Measurements from ENCODE around the gene TAP1.
A peak's percentile ranks its signal among the peaks of the same experiment; 100 is the strongest.
"Not testable (repeated sequence)": the region's sequence is repeated elsewhere in the genome, so short reads cannot be mapped to it uniquely, and the experiment has no call there.

Gene TAP1, protein sequence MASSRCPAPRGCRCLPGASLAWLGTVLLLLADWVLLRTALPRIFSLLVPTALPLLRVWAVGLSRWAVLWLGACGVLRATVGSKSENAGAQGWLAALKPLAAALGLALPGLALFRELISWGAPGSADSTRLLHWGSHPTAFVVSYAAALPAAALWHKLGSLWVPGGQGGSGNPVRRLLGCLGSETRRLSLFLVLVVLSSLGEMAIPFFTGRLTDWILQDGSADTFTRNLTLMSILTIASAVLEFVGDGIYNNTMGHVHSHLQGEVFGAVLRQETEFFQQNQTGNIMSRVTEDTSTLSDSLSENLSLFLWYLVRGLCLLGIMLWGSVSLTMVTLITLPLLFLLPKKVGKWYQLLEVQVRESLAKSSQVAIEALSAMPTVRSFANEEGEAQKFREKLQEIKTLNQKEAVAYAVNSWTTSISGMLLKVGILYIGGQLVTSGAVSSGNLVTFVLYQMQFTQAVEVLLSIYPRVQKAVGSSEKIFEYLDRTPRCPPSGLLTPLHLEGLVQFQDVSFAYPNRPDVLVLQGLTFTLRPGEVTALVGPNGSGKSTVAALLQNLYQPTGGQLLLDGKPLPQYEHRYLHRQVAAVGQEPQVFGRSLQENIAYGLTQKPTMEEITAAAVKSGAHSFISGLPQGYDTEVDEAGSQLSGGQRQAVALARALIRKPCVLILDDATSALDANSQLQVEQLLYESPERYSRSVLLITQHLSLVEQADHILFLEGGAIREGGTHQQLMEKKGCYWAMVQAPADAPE

DNA sequence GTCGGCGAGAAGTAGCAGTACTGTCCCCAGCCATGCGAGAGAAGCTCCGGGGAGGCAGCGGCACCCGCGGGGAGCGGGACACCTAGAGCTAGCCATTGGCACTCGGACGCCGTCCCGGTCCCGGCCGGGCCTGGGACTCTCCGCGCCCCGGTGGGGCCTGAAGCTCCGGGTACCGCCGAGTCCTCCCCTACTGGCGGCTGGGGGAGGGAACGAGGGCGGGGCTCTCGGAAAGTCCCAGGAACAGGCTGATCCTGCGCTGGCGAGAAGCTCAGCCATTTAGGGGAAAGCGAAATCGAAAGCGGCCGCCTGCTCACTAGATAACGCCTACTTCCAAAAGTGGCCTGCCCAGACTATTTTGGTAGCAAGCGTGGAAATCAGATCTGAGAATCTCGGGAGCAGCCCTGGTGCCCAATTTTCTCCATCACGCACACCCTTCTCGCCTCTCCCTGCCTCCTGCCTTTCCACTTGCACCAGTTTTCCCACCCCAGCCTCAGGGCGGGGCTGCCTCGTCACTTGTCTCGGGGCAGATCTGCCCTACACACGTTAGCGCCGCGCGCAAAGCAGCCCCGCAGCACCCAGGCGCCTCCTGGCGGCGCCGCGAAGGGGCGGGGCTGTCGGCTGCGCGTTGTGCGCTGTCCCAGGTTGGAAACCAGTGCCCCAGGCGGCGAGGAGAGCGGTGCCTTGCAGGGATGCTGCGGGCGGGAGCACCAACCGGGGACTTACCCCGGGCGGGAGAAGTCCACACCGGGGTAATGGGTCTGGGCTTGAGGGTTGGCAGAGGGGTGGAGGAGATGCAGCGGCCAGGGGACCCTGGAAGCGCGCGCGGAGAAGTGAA is at the start of gene TAP1, which contains the start of gene PSMB9:
Gene TAP1, minus strand, starts transcription at position 164 of the 835 bp plus-strand sequence. Its CDS starts 68 bp downstream, at position 96.
Gene PSMB9, plus strand, starts transcription at position 652 of the 835 bp plus-strand sequence. Its CDS starts 38 bp downstream, at position 690.
- DNase-seq, result peak; percentile 88 to 93

DNA sequence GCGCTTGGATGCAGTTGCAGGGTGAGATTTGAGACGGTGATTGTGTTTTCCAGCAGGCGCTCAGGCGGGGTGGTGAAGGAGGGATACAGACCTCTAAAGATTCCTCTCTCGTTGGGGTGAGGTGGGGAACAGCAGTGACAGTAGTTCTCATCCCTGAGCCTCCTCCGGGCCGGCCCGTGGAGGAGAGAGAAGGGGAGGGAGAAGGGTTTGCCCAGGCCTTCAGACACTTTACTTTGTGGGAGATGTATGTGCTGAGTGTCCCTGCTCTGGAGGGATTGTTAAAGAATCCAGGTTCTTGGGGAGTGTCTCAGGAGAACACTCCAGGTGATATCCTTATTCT is 41.5 kb upstream of the TAP1 start:
- DNase-seq, result no peak

DNA sequence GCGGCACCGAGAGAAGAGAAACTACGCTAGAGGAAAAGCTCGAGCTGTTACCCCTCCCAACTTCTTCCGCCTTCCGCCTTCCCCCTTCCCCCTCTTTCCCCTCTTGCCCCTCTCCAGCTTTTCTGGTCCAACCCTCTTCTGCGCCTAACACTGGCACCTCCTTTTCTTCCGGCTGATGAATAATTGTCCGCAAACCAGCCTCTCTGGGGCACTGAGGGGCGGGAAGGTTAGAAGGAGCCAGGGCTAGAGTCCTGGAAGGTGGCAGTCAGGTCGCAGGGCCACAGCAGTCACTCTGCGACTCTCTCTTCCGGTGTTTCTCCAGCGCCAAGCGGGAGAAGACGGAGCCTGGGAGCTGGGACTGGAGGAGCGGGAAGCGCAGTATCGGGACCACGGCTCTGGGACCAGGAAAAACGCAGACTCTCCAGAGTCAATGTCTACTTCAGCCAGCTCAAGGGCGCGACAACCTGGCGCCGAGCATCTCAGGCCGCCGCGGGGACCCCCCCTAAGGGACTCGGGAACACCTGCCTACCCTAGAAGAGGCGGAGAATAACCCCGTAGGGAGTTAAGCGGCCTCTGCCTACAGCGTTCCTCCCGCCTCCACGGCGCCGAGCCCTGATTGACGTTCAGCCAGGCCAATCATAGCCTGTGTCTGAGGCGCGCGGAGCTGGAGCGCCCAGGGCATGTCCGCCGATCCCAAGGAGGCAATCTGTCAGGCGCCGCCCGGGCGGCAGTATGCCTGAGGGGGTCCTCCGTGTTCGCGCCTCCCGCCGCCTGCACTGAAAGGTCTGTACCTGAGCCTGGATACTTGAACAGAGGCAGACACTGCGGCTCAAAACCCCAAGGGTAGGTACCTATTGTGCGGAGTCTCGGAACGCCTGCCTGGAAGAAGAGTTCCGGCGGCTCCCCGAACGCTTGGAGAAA is 40.8 kb upstream of the TAP1 start:
- peak; percentile 98 for DNase-seq

DNA sequence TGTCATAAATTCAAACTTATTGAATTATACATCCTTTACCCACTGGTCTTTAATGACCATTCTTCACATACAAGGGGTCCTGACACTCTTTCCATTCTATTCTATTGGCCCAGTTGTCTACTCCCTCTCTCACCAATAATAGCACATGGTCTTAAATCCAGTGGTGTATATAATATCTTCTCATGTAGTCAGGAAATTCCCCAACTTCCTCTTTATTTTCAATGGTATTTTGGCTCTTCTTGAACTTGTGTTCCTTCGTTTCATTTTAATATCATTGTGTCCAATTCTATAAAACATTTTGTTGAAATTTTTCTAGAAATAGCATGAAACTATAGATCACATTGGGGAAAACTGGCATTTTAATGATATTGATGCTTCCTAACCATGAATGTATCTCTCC is 37.3 kb upstream of the TAP1 start:
- DNase-seq, result no peak

DNA sequence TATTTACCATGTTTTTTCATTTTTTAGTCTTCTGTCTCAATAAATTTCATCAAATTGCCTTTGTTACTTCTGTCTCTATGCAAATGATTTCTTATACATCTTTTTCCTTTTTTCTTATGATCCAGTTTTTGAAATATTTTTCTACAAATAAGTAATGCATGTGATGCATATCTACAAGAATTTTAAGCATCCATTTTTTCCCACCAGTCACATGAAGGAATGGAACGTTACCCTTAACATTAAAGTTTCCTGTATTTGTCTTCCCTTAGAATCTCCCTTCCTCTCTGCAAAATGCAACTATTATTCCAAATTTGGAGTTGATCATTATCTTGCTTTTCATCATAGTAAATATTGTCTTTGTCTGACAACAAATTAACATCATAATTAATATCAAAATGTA is 36.0 kb upstream of the TAP1 start:
- no peak for DNase-seq

DNA sequence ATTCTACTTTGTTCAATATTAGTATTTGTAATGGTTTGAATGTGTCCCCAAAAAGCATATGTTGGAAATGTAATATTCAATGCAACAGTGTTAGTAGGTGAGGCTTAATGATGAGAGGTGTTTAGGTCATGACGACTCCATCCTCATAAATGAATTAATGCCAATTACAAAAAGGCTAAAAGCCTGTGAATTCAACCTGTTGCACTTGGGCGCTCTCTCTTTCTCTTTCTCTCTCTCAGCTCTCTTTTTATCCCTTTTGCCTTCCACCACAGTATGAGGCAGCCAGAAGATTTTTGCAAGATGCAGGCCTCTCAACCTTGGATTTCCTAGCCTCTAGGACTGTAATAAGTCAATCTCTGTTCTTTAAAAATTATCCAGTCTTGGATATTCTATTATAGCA is 35.1 kb upstream of the TAP1 start:
- no peak for DNase-seq

DNA sequence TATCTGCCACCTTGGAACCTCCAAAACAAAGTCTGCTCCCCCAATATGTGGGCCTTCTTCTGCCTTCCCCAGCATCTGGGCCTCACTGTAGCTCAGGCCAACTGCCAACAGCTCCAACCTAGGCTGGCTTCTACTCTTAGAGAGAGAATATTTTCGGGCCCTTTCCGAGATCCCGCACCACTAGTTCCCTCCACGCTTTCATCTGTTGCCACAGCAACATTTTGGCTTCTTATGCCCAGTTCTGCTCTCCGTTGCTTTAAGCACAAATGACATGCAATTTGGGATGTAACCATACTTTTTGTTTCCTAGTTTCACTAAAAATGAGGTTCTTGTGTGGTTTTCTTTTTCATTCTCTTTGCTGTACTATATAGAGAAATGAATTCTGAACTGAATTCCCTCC is 34.1 kb upstream of the TAP1 start:
- DNase-seq, result no peak

DNA sequence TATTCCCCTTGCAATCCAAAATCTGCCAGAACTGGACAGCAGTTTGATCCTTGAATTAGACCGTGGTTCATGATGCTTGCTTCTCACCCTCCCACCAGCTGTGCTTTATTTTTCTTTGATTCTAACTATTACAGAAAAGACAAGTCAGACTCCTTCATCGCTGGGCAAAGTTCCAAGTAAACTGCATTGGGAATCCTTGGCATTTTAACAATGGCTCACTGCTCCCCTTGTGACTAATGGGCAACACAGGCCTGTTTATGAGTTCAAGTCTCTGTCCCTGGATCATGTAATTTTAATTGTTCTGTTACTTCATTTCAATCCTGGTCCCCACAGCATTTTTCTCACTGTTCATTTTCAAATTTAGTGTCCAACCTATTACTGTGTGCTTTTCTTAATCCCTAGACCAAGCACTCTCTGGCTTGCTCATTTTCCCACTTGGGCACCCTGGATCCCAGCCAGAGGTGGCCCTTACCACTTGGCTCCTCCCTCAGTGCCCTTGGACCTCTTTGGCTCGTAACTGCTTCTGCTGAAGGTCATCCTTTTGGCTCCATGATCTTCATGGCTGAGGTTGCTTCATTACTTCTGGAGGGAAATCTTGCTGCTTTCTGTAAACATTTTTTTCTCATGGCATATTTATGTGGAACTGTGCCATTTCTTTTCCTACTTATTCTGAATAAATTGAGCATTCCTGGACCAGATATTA is 33.3 kb upstream of the TAP1 start:
- no peak for DNase-seq

DNA sequence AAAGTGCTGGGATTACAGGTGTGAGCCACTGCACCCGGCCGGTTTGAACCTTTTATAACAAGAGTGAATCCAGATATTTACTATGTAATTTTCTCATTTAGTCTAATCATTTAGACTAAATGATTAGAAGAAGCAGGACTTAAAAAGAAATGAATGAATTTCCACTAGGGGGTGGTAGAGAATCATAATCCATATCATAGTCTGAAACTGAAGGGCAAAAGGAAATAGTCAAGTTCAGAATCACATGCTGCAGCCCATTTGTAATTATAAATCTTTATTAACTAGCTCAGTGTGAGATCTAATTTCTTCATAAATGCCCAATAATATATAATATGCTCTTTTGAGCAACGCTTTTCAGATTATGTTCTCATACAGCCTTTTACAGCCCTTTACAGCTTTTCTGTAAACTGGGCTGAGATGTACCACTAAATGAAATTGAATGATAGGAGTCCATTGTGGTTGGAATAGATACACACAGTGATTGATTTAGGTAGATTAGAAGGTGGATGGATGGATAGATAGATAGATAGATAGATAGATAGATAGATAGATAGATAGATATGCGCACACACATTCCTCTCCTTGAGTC is 32.3 kb upstream of the TAP1 start:
- DNase-seq, result no peak

DNA sequence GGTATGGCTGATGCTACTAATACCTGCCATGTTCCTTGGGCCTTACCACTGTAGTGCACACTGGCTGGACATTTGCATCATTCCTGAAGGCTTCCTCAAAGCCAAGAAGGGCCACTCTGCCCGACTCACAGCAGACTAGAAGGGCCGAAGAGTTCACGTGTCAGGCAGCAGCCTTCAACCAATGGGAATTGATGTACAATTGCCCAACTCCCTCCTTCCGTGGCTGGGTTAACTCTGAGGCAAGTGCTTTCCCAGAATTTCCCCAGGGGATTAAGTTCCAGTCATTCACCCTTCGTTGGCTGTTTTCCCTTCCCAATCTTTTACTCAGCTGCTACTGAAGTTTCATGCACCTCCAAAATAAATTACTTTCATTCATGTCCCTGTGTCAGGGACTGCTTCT is 30.3 kb upstream of the TAP1 start:
- no peak for DNase-seq

DNA sequence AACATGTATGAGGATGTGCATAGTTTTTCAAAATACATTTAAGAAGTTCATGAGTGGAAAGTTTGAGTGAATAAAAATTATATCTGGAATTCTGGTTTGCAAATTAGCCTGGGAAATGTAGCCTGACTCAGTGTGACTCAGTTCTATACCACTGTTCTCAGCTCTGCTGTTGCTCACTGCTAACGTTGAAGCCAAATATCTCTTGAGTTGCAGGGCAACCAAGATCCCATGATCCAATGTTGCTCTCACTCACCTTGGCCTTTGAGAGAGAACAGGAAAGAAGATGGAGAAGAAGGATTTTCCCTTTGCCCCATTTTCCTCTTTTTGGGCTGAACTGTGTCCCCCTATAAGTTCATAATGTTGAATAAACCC is 29.4 kb upstream of the TAP1 start:
- no peak for DNase-seq

DNA sequence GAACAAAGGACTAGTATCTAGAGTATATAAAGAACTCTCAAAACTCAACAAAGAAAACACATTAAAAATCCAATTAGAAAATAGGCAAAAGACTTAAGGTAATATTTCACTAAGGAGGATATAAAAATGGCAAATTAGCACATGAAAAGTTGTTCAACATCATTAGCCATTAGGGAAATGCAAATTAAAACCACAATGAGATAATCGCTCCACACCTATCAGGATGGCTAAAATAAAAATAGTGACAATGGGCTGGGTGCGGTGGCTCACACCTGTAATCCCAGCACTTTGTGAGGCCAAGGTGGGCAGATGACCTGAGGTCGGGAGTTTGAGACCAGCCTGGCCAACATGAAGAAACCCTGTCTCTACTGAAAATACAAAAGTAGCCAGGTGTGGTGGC is 27.5 kb upstream of the TAP1 start:
- not testable (repeated sequence) for DNase-seq

DNA sequence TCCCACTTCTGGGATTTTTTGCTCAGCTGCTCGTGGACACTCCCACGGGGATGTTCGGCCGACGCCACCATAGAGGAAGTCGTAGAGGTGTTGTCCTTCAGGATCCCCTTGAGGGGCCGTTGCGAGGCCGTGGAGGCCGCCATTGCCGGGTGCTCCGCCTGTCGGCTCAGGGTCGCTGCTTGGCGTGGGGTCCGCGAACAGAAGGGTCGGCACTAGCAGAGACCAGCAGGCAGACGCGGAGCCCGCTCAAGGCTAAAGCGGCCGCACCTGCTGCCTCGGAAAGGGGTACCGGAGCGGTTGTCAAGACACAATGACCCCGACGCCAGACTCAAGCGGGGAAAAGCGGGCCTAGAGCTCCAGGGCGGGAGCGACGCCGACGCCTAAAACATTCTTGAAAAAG is 26.2 kb upstream of the TAP1 start:
- DNase-seq, result no peak

DNA sequence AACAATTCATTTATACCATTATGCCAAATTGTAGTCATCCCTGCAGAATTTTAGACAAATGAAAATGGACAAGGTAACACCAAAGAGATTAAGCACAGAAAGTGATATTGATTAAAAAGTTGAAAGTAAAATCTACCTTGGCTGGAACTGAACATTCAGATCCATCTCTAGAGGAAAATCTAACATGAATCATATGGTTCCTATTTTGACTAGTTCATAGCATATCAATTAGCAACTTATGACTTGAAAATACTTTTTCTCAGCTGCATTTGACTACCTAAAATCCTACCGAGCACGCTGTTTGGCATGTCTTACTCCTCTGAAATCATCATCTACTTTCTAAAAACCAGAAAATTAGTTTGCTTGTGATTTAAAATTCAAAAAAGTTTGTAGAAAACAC is 23.1 kb upstream of the TAP1 start:
- DNase-seq, result no peak

DNA sequence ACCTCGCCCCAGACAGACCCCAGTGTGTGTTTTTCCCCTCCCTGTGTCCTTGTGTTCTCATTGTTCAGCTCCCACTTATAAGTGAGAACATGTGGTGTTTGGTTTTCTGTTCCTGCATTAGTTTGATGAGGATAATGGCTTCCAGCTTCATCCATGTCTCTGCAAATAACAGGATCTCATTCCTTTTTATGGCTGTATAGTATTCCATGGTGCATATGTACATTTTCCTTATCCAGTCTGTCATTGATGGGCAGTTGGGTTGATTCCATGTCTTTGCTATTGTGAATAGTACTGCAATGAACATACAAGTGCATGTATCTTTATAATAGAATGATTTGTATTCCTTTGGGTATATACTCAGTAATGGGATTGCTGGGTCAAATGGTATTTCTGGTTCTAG is 20.4 kb upstream of the TAP1 start:
- DNase-seq, result not testable (repeated sequence)

DNA sequence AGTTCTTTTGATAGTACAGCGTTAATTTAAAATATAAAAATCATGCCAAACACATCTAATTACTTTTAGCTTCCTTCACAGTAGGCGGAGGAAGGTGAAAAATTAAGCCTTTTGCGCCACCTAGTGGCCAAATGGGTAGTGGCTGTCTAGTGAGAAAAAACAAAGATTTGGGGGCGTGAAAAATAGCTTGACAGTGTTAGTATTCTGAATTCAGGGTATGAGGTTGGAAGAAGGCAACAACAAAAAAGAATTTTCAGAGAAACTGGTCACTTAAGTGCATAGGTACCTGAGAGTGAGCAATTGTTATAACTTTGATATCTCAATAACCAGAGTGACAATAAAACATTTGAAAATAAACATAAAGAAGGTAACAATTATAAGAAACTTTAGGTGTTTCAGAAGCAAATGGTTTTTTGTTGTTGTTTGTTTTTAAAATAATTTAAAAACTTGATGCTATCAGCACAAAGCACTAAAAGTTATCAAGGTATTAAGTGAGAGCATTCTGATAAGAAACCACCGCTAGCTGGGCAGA is 14.8 kb upstream of the TAP1 start:
- DNase-seq, result peak; percentile 91 to 92

DNA sequence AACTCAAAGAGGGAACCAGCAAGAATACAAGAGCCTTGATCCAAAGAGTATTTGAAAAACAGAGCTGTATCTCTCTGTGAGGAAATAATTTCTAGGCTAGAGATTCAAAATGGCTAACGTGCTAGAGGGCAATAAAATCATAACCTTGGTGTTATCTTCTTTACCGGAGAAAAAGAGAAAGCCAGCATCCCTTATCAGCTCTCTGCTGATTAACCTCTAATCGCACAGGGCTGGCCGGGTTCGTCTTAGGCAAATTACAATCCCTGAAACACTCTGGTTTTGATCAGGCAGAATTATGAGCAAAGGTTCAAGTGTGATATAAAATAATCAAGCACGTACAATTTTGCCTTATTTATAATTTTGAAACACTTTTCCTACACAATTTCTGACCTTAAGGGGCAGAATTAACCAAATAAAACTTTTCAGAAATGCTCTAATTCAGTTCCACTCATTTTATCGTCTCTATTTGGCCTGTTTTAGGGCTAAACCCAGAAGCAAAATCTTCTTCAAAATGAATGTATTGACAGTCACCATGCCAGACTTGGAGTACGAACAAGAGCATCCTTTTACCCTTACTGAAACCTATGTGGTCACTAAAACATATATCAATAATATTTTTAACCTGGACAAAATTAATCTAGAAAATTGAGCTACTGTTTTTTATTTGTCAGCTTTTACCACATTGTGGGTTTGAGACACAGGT is 14.2 kb upstream of the TAP1 start:
- no peak for DNase-seq

DNA sequence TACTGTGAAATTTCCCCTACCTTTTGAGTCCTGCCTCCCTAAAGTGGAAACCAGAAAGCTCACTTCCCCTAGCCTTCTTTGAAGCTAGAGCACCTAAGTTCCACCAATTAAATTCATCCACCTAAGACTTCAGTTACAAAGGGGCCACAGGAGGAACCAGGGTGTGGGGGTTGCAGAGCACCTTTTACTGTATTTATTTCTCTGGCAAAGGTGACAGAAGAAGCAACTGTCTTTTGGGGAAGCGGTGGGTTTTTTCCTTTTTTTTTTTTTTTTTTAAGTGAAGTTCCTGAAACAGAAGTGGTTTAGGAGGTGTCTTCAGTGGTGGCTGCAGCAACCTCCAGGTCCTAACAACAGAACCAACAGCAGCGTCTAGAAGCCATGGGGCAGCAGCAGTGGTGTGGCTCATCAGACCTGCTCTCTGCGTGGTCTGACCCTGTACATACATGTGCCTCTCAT is 13.5 kb upstream of the TAP1 start:
- no peak for DNase-seq

DNA sequence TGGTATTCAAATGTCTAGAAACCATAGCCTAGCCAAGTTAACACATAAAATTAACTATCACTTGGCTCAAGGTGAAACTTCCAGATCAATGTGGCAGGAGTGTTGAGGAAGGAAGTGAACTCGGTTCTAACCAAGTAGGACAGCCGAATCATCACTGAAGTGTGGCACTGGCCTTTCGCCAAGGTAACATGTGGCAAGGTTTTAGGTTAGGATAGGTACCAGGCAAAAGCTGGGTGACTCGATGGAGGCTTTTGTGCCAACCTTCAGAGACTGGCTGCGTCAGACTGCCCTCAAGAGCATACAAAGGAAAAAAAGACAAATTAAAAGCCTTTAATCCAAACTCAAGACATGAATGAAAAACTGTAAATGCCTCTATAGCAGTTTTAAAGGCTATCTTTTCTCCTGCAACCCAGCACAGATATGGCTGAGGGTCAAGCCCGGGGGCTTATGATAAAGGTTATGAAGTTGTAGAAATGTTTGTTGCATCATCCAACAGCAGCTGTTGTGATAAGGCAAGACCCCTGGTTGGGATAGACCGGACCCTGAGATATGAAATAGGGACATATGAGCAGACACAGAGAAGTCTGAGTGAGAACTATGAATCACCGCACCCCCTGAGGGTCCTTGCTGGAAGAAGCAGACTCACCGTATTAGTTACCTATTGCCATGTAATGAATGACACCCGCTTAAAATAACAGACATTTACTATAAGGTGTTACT is 12.4 kb upstream of the TAP1 start:
- DNase-seq, result no peak

DNA sequence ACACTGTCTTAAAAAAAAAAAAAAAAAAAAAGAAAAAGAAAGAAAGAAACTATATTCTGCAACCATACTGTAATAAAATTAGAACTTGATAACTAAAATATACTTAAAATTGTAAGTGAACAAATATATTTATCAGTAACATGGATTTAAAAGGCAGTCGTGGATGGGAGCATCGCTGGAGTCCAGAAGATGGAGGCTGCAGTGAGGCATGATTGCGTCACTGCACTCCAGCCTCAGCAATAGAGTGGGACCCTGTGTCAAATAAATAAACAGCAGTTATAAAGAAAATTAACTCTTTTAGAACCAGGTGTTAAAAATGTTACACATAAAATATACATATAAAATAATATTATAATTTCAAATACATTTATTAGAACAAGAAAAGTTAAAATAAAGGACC is 9.2 kb upstream of the TAP1 start:
- DNase-seq, result no peak
